Suprapubic skin (tissue), 4 donors: ENCODE data around the gene A2ML1. TPM values are rescaled to one million over a fixed set of nuclear protein-coding genes. Genes with fewer than 3 reads are reported as not detected.

Experiments
- DNase-seq, 2 donors: peaks; one replicate each; pipeline ENCODE4 v3.0.0-alpha.2; 2019; ENCODE audit warnings: low spot score in 2 of 2
- H3K27ac ChIP-seq: fragments of 200-600 bp; sonication (generic); one replicate; pipeline ENCODE4 v1.5.1; 2019
- H3K27me3 ChIP-seq: fragments of 200-600 bp; sonication (generic); one replicate; pipeline ENCODE4 v1.5.1; 2019
- H3K36me3 ChIP-seq: fragments of 200-600 bp; sonication (generic); one replicate; pipeline ENCODE4 v1.5.1; 2019
- H3K4me1 ChIP-seq: fragments of 200-600 bp; sonication (generic); one replicate; pipeline ENCODE4 v1.5.1; 2019
- H3K4me3 ChIP-seq: fragments of 200-600 bp; sonication (generic); one replicate; pipeline ENCODE4 v1.5.1; 2019; ENCODE audit warnings: mild to moderate bottlenecking
- H3K9me3 ChIP-seq: fragments of 200-600 bp; sonication (generic); one replicate; pipeline ENCODE4 v1.5.1; 2019
- EP300 ChIP-seq: sonication (generic); formaldehyde crosslinking; IDR thresholded peaks from one replicate; pipeline ENCODE4 v1.6.1; 2017; ENCODE audit warnings: antibody characterized with exemption
- POLR2A ChIP-seq, 2 donors: fragments of 450-650 bp; IDR thresholded peaks; one replicate each; pipeline ENCODE4 v1.6.1; 2017; ENCODE audit warnings: antibody characterized with exemption in 2 of 2, mild to moderate bottlenecking in 2 of 2, moderate library complexity in 2 of 2
- POLR2AphosphoS5 ChIP-seq, 3 donors: sonication (generic); formaldehyde crosslinking; IDR thresholded peaks; one replicate each; pipeline ENCODE4 v1.6.1; 2017; ENCODE audit warnings: antibody characterized with exemption in 3 of 3
- WGBS: methylation state at CpG from one replicate; pipeline ENCODE4 v1.1.5; 2018; 5-methylcytosine and 5-hydroxymethylcytosine counted together
- total RNA-seq, 4 donors: library from RNA; depleted of rRNA; stranded (reverse); fragments of >200 nt; gene quantifications; one replicate each; pipeline ENCODE4 v1.1.0, GENCODE V29; 2016
- TF ChIP-seq, protein P1 (sequence below), 2 donors: fragments of 200-600 bp in 1 of 2; fragments of 450-650 bp in 1 of 2; sonication (generic) in 1 of 2; IDR thresholded peaks; one replicate each; pipeline ENCODE4 v1.5.1; 2016 to 2019; ENCODE audit warnings: antibody characterized with exemption in 2 of 2, mild to moderate bottlenecking in 1 of 2, moderate library complexity in 1 of 2

Gene A2ML1
- total RNA-seq, 4 donors from 2014 or later, result 166 to 268 (median 218) TPM

DNA sequence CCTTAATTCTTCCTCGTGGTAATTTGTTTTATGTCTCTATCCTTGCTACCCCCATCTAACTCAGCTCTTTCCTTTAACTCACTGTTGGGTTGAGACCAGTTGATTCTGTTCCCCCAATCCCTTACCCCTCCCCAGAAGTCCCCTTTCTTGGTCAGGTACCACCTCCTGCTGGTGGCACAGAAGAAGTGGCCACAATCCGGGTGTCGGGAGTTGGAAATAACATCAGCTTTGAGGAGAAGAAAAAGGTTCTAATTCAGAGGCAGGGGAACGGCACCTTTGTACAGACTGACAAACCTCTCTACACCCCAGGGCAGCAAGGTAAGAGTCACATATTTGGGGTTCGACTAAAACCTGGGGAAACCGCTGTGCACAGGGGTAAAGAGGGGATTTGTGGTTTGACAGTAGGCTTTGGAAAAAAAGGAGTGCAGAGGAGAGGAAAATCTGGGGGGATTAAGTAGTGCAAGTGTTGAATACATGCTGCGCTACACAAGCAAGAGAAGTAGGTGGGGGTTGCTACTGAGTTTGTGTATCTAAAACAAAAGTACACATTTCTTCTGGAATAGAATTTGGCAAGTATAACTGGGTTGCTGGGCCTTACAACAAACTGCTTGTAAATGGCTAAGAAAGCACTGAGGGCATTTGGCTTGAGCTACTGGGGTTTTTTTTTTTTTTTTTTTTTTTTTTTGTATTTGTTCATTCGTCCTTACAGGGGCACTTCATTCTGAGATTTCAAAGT is 1.3 kb downstream of the A2ML1 start:
- no peaks in the 10 kb centered on the region for H3K9me3 ChIP-seq

DNA sequence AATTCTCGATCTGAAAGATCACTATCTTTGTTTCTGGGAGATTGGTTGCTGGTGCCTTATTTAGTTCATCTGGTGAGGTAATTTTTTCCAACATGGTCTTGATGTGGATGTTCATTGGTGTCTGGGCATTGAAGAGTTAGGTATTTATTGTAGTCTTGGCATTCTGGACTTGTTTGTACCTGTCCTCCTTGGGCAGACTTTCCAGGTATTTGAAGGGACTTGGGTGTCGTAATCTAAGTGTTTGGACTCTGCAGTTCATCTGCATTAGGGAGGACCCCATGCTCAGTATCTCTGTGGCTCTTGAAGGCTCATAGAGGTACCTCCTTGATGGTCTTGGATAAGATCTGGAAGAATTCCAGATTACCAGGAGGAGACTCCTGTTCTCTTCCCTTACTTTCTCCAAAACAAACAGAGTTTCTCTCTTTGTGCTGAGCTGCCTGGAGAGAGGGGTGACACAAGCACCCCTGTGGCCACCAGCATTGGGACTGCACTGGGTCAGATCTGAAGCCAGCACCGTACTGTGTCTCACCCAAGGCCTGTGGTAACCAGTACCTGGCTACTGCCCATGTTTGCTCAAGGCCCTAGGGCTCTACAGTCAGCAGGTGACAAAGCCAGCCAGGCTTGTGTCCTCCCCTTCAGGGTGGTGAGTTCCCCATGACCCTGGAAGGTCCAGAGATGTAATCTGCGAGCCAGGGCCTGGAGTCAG is 5.3 kb downstream of the A2ML1 start:
- Histone ChIP-seq H3K27me3 (no peaks in the 10 kb centered on the region), H3K36me3 (no peaks in the 10 kb centered on the region), H3K4me3 (no peak overlapping the region), H3K9me3 (no peaks in the 10 kb centered on the region), H3K27ac (peak overlapping the region; percentile 51), H3K4me1 (peaks cover 33% of the 10 kb centered on the region)
- WGBS, result 57% methylated on average over 4 of the region's 4 CpGs
- TF ChIP-seq POLR2AphosphoS5 (IDR thresholded peaks at IDR 0.05), result no peak
- TF ChIP-seq, protein P1, sequence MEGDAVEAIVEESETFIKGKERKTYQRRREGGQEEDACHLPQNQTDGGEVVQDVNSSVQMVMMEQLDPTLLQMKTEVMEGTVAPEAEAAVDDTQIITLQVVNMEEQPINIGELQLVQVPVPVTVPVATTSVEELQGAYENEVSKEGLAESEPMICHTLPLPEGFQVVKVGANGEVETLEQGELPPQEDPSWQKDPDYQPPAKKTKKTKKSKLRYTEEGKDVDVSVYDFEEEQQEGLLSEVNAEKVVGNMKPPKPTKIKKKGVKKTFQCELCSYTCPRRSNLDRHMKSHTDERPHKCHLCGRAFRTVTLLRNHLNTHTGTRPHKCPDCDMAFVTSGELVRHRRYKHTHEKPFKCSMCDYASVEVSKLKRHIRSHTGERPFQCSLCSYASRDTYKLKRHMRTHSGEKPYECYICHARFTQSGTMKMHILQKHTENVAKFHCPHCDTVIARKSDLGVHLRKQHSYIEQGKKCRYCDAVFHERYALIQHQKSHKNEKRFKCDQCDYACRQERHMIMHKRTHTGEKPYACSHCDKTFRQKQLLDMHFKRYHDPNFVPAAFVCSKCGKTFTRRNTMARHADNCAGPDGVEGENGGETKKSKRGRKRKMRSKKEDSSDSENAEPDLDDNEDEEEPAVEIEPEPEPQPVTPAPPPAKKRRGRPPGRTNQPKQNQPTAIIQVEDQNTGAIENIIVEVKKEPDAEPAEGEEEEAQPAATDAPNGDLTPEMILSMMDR (IDR thresholded peaks at IDR 0.05), result no peak
- no peak for TF ChIP-seq EP300
- TF ChIP-seq POLR2A (IDR thresholded peaks at IDR 0.05), result no peak
- DNase-seq, result no peak

More for the DNA sequence above, 1.3 kb downstream of the A2ML1 start:
- DNase-seq, result no peak
- peaks cover 51% of the 10 kb centered on the region for H3K4me1 ChIP-seq
- no peaks in the 10 kb centered on the region for H3K27me3 ChIP-seq
- WGBS, result 52% methylated on average over 8 of the region's 8 CpGs
- H3K4me3 ChIP-seq, result no peak overlapping the region
- no peak for TF ChIP-seq POLR2A (IDR thresholded peaks at IDR 0.05)
- TF ChIP-seq, protein P1 (IDR thresholded peaks at IDR 0.05), result peak; percentile 27 to 29
- H3K36me3 ChIP-seq, result no peaks in the 10 kb centered on the region
- H3K27ac ChIP-seq, result no peak overlapping the region

DNA sequence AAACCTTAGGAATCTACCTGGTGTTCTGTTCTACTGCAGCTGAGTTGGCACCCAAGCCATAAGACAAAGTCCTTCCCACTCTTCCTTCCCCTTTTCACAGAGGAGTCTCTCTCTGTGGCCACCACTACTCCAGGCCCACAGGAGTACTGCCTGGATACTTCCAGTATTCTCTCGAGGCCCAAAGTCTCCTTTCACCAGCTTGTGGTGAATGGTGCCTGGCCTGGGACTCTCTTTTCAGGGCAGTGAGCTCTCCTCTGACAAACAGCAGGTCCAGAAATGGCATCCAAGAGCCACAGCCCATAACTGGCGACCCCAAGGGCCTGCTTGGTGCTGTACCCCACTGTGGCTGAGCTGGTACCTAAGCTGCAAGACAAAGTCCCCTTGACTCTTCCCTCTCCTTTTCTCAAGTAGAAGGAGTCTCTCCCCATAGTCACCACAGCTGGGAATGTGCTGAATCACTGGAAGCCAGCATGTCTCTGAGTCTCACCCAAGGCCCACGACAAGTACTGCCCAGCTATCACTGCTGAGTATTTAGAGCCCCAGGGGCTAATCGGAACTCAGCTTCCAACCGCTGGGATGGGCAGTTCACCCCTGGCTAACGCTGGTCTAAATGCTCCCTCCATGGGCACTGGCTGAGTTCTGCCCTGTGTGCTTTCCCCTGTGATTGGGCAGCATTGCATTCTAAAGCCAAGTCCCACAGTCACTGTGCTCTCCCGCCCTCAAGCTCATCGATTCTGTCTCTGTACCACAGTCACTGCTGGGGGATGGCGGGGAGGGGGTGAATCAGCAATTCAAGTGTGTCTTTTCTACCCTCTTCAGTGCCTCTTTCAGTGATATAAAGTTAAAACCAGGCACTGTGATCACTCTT is 6.1 kb downstream of the A2ML1 start:
- no peak for DNase-seq
- Histone ChIP-seq H3K36me3 (no peaks in the 10 kb centered on the region), H3K27me3 (no peaks in the 10 kb centered on the region), H3K9me3 (no peaks in the 10 kb centered on the region), H3K4me3 (no peak overlapping the region), H3K27ac (peak overlapping the region; percentile 51), H3K4me1 (peaks cover 26% of the 10 kb centered on the region)
- no peak for TF ChIP-seq POLR2AphosphoS5 (IDR thresholded peaks at IDR 0.05)
- no peak for TF ChIP-seq POLR2A (IDR thresholded peaks at IDR 0.05)
- TF ChIP-seq, protein P1 (IDR thresholded peaks at IDR 0.05), result no peak
- no peak for TF ChIP-seq EP300
- 57% methylated on average over 9 of the region's 9 CpGs for WGBS

DNA sequence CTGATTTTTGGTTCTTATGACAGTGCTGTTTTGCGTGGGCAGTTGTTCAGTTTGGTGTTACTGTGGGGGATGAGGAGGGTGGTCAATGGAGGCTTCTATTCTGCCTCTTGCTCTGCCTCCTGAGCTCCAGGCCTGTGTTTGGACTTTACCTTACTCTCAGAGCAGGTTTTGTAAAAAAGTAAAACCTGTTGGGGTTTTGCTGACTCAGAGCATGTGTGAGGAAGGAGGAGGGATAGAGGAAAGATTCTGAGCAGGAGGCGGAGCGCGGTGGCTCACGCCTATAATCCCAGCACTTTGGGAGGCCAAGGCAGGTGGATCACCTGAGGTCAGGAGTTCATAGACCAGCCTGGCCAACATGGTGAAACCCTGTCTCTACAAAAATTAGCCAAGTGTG is 6.7 kb downstream of the A2ML1 start:
- Histone ChIP-seq H3K36me3 (no peaks in the 10 kb centered on the region), H3K4me3 (no peak overlapping the region), H3K4me1 (peaks cover 22% of the 10 kb centered on the region), H3K27ac (no peak overlapping the region), H3K27me3 (no peaks in the 10 kb centered on the region), H3K9me3 (no peaks in the 10 kb centered on the region)
- 42% methylated on average over 5 of the region's 5 CpGs for WGBS
- DNase-seq, result no peak
- TF ChIP-seq POLR2AphosphoS5 (IDR thresholded peaks at IDR 0.05), result no peak
- no peak for TF ChIP-seq POLR2A (IDR thresholded peaks at IDR 0.05)
- TF ChIP-seq EP300, result no peak
- TF ChIP-seq, protein P1 (IDR thresholded peaks at IDR 0.05), result no peak
